GM10248 (cell line): ENCODE data around the gene PCSK5.

Experiments used
- CTCF ChIA-PET: fragments of 300-600 bp; sonication (Branson Sonifier 250); formaldehyde crosslinking; extraction: SDS; loops from one replicate; lab custom pipeline; 2021; ENCODE audit warnings: antibody characterized with exemption; lab: Yijun Ruan, JAX
- POLR2A ChIA-PET: fragments of 350-650 bp; sonication (Branson Sonifier 250); formaldehyde crosslinking; extraction: SDS; loops from one replicate; lab custom pipeline; 2020; ENCODE audit warnings: antibody characterized with exemption; lab: Yijun Ruan, JAX
- DNase-seq: peaks from one replicate; pipeline ENCODE4 v3.0.0; 2012; ENCODE audit errors: extremely low spot score
- CTCF ChIP-seq: IDR thresholded peaks from 2 replicates; pipeline ENCODE4 v1.5.1; 2012; ENCODE audit warnings: mild to moderate bottlenecking, low read depth; ENCODE audit errors: extremely low read depth, missing control alignments, control extremely low read depth

The PCSK5 gene

DNA sequence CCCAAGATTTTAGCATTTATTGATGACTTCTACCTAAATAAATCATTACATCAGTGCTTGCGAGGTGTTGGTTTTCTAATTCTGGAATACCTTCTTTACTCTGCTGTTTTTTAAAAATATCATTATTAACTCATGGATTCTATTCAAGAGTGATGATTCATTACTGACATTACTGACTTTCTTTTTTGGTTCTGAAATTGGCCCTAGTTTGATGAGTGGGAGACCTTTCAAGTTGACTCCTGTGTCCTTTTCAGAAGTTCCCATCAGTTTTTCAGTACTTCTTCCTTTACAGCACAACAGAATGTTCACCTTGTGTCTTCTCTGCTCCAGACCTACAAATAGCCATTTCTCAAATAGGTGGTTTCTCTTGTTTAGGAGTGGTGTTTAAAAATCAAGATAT, 114.1 kb downstream of the PCSK5 start:
- ChIA-PET CTCF (no interaction called here), POLR2A (no interaction called here)
- no peak for TF ChIP-seq CTCF
- DNase-seq, result peak; percentile 29

DNA sequence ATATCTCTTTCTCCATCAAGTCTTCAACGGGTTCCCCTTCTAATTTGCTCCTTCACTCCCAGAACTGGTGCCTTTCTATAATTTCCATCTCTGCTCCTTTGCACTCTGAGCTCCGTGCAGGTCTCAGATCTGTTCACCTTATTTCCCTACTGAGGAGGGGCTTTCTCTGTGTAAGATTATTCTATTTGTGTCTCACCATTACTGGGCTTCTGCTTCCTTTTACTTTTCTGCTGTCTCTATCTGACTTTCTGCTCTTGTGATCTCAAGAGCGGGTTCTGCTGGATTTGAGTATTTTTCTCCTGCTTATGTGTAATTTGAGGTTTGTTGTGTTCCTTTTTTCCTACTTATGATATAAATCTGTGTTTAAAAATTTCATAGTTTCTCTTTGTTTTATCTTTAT, 117.5 kb downstream of the PCSK5 start:
- peak; percentile 8 for DNase-seq
- TF ChIP-seq CTCF, result no peak
- CTCF ChIA-PET, result no interaction called here
- POLR2A ChIA-PET, result no interaction called here

DNA sequence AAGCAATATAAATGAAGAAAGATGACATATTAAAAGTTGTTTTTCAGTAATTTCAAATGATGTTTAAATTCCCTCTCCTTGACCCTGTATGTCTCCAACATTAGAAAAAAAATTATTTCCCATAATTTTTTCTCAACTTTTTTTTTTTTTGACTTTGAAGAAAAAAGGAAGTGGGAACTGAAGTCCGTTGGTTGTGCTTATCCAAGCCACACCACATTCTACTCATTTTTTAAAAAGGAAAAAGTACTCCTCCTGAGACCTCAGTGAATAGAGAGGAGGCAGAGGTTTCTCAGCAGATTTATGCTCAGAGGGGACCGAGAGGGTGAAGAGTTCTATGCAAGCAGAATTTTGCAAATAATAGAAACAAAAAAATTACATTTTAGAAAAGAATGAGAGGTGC, 123.3 kb downstream of the PCSK5 start:
- ChIA-PET CTCF (no interaction called here), POLR2A (no interaction called here)
- no peak for DNase-seq
- no peak for TF ChIP-seq CTCF

DNA sequence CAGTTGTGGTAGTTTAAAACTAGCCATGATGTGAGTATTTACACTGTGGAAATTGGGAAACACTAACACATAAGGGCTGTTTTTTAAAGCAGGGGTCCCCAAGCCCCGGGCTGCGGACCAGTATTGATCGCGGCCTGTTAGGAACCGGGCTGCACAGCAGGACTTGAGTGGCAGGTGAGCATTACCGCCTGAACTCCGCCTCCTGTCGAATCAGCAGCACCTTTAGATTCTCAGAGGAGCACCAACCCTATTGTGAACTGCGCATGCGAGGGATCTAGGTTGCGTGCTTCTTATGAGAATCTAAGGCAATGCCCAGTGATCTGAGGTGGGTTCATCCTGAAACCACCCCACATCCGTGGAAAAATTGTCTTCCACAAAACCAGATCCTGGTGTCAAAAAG, 127.8 kb downstream of the PCSK5 start:
- POLR2A ChIA-PET, result interaction anchor here (0.5 kb wide), 1 partner anchor 376 kb away, joined by 4 read pairs; no protein-coding TSS in a partner anchor
- no peak for TF ChIP-seq CTCF
- CTCF ChIA-PET, result no interaction called here
- no peak for DNase-seq

- TF ChIP-seq CTCF, result no peak
- no peak for DNase-seq
- ChIA-PET CTCF (no interaction called here), POLR2A (interaction anchor here (0.5 kb wide), 1 partner anchor 376 kb away, joined by 4 read pairs; no protein-coding TSS in a partner anchor)
Measured at GRCh38 chr9:76018761-76019160, 128.3 kb downstream of the PCSK5 start.

- DNase-seq, result no peak
- TF ChIP-seq CTCF, result no peak
- CTCF ChIA-PET, result no interaction called here
- POLR2A ChIA-PET, result no interaction called here
Measured at GRCh38 chr9:76020652-76021051, 130.2 kb downstream of the PCSK5 start.
